Esophagus muscularis mucosa (tissue), 4 donors: ENCODE results near the gene TRIM39.

ENCODE experiments used
- CTCF ChIP-seq, 3 experiments: fragments of 200-600 bp in 2 of 3; fragments of 450-650 bp in 1 of 3; sonication (generic) in 2 of 3; IDR thresholded peaks; one replicate each; pipeline ENCODE4 v1.5.1; 2017 to 2019; ENCODE audit warnings: antibody characterized with exemption in 3 of 3, mild to moderate bottlenecking in 2 of 3, moderate library complexity in 1 of 3
- EP300 ChIP-seq: sonication (generic); formaldehyde crosslinking; IDR thresholded peaks from one replicate; pipeline ENCODE4 v1.6.1; 2017; ENCODE audit warnings: antibody characterized with exemption
- POLR2A ChIP-seq: fragments of 450-650 bp; IDR thresholded peaks from one replicate; pipeline ENCODE4 v1.6.1; 2017; ENCODE audit warnings: antibody characterized with exemption, moderate library complexity, mild to moderate bottlenecking, low read depth
- POLR2AphosphoS5 ChIP-seq, 2 donors: sonication (generic); formaldehyde crosslinking; IDR thresholded peaks; one replicate each; pipeline ENCODE4 v1.6.1; 2017; ENCODE audit warnings: antibody characterized with exemption in 2 of 2

GRCh38 chr6:30344868-30345671 is 18.3 kb downstream of the TRIM39 start, which contains the start of gene RPP21:
- TF ChIP-seq CTCF (IDR thresholded peaks at IDR 0.05) (no peak), POLR2A (peak; percentile 67), POLR2AphosphoS5 (IDR thresholded peaks at IDR 0.05) (peak; percentile 87 to 92), EP300 (no peak)
